H7 (cell line): Measurements from ENCODE around the gene CAPN3. TPM values are rescaled to one million over a fixed set of nuclear protein-coding genes. Genes with fewer than 3 reads are reported as not detected.

Experiments used
- DNase-seq: peaks from one replicate; pipeline ENCODE4 v3.0.0; 2012
- H3K27me3 ChIP-seq: 2 replicates; pipeline ENCODE4 v1.6.0; 2011; ENCODE audit warnings: mild to moderate bottlenecking, low read length; ENCODE audit not compliant: control insufficient read depth, insufficient read depth
- H3K36me3 ChIP-seq: replicated peaks from 2 replicates; pipeline ENCODE4 v1.5.1; 2011; ENCODE audit warnings: low read length; ENCODE audit not compliant: control insufficient read depth, insufficient read depth
- H3K4me3 ChIP-seq: 2 replicates; pipeline ENCODE4 v1.5.1; 2011; ENCODE audit warnings: low read depth, mild to moderate bottlenecking, control low read depth, low read length, moderate library complexity; ENCODE audit not compliant: insufficient read depth
- total RNA-seq: library from RNA; depleted of rRNA; stranded (reverse); fragments of >200 nt; shearing (Covaris generic); gene quantifications from 2 replicates; pipeline ENCODE4 v1.2.3, GENCODE V29; 2014

Gene CAPN3
- total RNA-seq, 1 experiment from 2014 or later: not detected

GRCh38 chr15:42364529-42364928 is 5.2 kb downstream of the CAPN3 start:
- H3K4me3 ChIP-seq: no peak overlapping the region
- peaks cover 42% of the 10 kb centered on the region; the same call in 1 of the 2 replicates for H3K27me3 ChIP-seq
- no peak for DNase-seq
- H3K36me3 ChIP-seq: no peaks in the 10 kb centered on the region

- Histone ChIP-seq H3K27me3 (peaks cover 45% of the 10 kb centered on the region; the same call in 1 of the 2 replicates), H3K36me3 (no peaks in the 10 kb centered on the region), H3K4me3 (no peak overlapping the region)
- no peak for DNase-seq
Measured at GRCh38 chr15:42365921-42366550, 6.7 kb downstream of the CAPN3 start.

GRCh38 chr15:42367041-42367440 is 7.7 kb downstream of the CAPN3 start:
- no peak overlapping the region for H3K4me3 ChIP-seq
- DNase-seq: no peak
- H3K36me3 ChIP-seq: no peaks in the 10 kb centered on the region
- H3K27me3 ChIP-seq: peaks cover 43% of the 10 kb centered on the region; the same call in 1 of the 2 replicates

GRCh38 chr15:42368096-42368495 is 8.8 kb downstream of the CAPN3 start:
- no peak for DNase-seq
- H3K4me3 ChIP-seq: no peak overlapping the region
- peaks cover 39% of the 10 kb centered on the region; the same call in 1 of the 2 replicates for H3K27me3 ChIP-seq
- H3K36me3 ChIP-seq: no peaks in the 10 kb centered on the region

GRCh38 chr15:42371096-42371495 is 11.8 kb downstream of the CAPN3 start:
- no peak overlapping the region for H3K4me3 ChIP-seq
- DNase-seq: no peak

GRCh38 chr15:42373274-42373673 is 14.0 kb downstream of the CAPN3 start:
- H3K27me3 ChIP-seq: peaks cover 52% of the 10 kb centered on the region; the same call in 1 of the 2 replicates
- DNase-seq: no peak
- no peaks in the 10 kb centered on the region for H3K36me3 ChIP-seq
- H3K4me3 ChIP-seq: no peak overlapping the region

More at GRCh38 chr15:42371096-42371495, 11.8 kb downstream of the CAPN3 start:
- peaks cover 50% of the 10 kb centered on the region; the same call in 1 of the 2 replicates for H3K27me3 ChIP-seq
- H3K36me3 ChIP-seq: no peaks in the 10 kb centered on the region

- no peak overlapping the region for H3K4me3 ChIP-seq
- H3K27me3 ChIP-seq: peaks cover 55% of the 10 kb centered on the region; the same call in 1 of the 2 replicates
- no peaks in the 10 kb centered on the region for H3K36me3 ChIP-seq
- DNase-seq: no peak
Measured at GRCh38 chr15:42373936-42374335, 14.6 kb downstream of the CAPN3 start.

GRCh38 chr15:42374810-42375209 is 15.5 kb downstream of the CAPN3 start:
- DNase-seq: no peak
- Histone ChIP-seq H3K4me3 (no peak overlapping the region), H3K36me3 (no peaks in the 10 kb centered on the region), H3K27me3 (peaks cover 55% of the 10 kb centered on the region; the same call in 1 of the 2 replicates)

- H3K36me3 ChIP-seq: no peaks in the 10 kb centered on the region
- H3K4me3 ChIP-seq: no peak overlapping the region
- DNase-seq: no peak
- H3K27me3 ChIP-seq: peaks cover 57% of the 10 kb centered on the region; the same call in 1 of the 2 replicates
Measured at GRCh38 chr15:42375252-42375651, 16.0 kb downstream of the CAPN3 start.

GRCh38 chr15:42375941-42376340 is 16.6 kb downstream of the CAPN3 start:
- Histone ChIP-seq H3K27me3 (peaks cover 60% of the 10 kb centered on the region; the same call in 1 of the 2 replicates), H3K36me3 (no peaks in the 10 kb centered on the region), H3K4me3 (no peak overlapping the region)
- DNase-seq: no peak

- Histone ChIP-seq H3K27me3 (peaks cover 67% of the 10 kb centered on the region; the same call in 1 of the 2 replicates), H3K4me3 (no peak overlapping the region), H3K36me3 (no peaks in the 10 kb centered on the region)
- no peak for DNase-seq
Measured at GRCh38 chr15:42378011-42378410, 18.7 kb downstream of the CAPN3 start.

GRCh38 chr15:42384597-42384996 is 25.3 kb downstream of the CAPN3 start:
- no peak for DNase-seq
- H3K4me3 ChIP-seq: no peak overlapping the region
- peaks cover 25% of the 10 kb centered on the region; the same call in 1 of the 2 replicates for H3K27me3 ChIP-seq
- H3K36me3 ChIP-seq: no peaks in the 10 kb centered on the region

- no peak overlapping the region for H3K4me3 ChIP-seq
- DNase-seq: peak; percentile 77
- H3K27me3 ChIP-seq: peaks cover 19% of the 10 kb centered on the region; the same call in 1 of the 2 replicates
- H3K36me3 ChIP-seq: no peaks in the 10 kb centered on the region
Measured at GRCh38 chr15:42385206-42385979, 26.1 kb downstream of the CAPN3 start.

GRCh38 chr15:42385980-42386700 is 26.8 kb downstream of the CAPN3 start:
- Histone ChIP-seq H3K36me3 (no peaks in the 10 kb centered on the region), H3K27me3 (peaks cover 14% of the 10 kb centered on the region; the same call in 1 of the 2 replicates), H3K4me3 (no peak overlapping the region)
- no peak for DNase-seq
